ENCODE measurements around the gene SENP2. TPM values are rescaled to one million over a fixed set of nuclear protein-coding genes. Genes with fewer than 3 reads are reported as not detected.

SENP2 gene
- total and polyA plus RNA-seq, 2 of the 13 experiments (the other 11 are each of a cell fraction or from before 2014, with no cell fraction given), result 7.7 to 46.2 TPM

DNA sequence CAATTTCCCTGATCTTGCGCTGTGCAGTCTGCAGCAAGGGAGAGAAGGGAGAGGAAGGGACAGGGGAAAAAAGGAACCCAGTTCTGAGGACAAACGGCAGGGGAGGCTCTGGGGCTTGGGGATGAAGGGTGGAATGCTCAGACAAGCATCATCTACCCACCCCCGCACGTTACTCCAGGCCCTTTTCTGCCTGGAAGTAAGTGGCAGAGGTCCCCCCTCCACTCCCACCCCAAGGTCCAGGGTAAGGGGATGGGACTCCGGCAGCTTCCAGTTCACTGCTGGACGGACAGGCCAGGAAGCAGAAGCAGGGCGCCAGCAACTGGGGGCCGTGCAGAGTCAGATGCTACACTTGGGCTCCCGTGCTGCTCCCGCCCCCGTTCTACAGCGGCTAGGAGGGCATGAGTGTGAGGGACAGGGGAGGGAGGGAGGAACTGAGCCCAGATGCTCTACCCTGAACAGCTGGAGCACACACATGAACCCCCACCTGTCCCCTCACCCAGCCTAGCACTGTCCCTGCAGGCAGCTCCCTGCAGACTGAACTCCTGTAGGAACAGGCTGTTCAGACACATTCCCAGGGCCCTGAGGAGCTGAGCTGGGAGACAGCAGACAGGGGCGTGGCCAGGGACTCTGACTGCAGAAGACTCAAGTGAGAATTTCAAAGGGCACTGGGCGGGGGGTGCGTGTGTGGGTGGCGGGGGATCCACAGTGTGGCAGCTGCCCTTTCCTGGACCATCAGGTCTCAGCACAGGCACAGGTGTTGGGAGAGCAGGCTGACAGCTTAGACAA is 59.7 kb downstream of the SENP2 start:
- intact Hi-C loops (cut with micrococcal nuclease; ENCODE audit: unreplicated experiment), result no loop called here
- Histone ChIP-seq H3K79me2 (ENCODE audit: insufficient read depth, low read length) (no peaks in the 10 kb centered on the region), H3K4me2 (ENCODE audit: low read depth, low read length) (no peak overlapping the region), H4K20me1 (ENCODE audit: insufficient read depth, low read length) (no peaks in the 10 kb centered on the region), H3K9me3 (ENCODE audit: low read length) (no peaks in the 10 kb centered on the region), H3K4me3 (replicated peaks in 1 of 3; ENCODE audit: insufficient read depth in 1 of 3, low read depth in 2 of 3, low read length in 3 of 3) (no peak overlapping the region), H2AFZ (ENCODE audit: low read length) (no peak overlapping the region), H3K27ac (ENCODE audit: extremely low read length, insufficient read depth, low read length) (no peak overlapping the region), H3K27me3 (ENCODE audit: control insufficient read depth in 1 of 2, insufficient read depth in 2 of 2, low read length in 2 of 2) (no peaks in the 10 kb centered on the region), H3K36me3 (replicated peaks in 1 of 2; ENCODE audit: control insufficient read depth in 1 of 2, insufficient read depth in 2 of 2, low read length in 2 of 2) (peaks cover 27 to 49% of the 10 kb centered on the region in 2 experiments), H3K4me1 (ENCODE audit: insufficient read depth, low read length) (no peaks in the 10 kb centered on the region), H3K9ac (ENCODE audit: insufficient read depth, low read depth, low read length) (no peak overlapping the region)
- ChIA-PET CTCF (ENCODE audit: low intra/inter-chr PET ratio, low total read pairs) (no interaction called here), POLR2A (no interaction called here)
- TF ChIP-seq RBM22 (optimal IDR thresholded peaks at IDR 0.05; ENCODE audit: low read length) (peak; percentile 36), ARID5B (CRISPR knock-in tag; IDR thresholded peaks at IDR 0.05) (no peak), AGO2 (optimal IDR thresholded peaks at IDR 0.05; ENCODE audit: low read depth, low read length) (peak; percentile 48)
- peak; percentile 14 for ATAC-seq
- 97% methylated on average over 12 of the region's 16 CpGs for WGBS (ENCODE audit: low lambda C conversion rate)
- no TSS peak for BruUV-seq (replicated peaks)
- in situ Hi-C loops (cut with HindIII; ENCODE audit: extremely low pct_ligation_motif_present, low pct_unique_long_range_greater_than_20kb), result no loop called here
- FAIRE-seq, result no peak
- DNase-seq (ENCODE audit: low spot score), result no peak

All from HepG2 (cell line).